OCI-LY1 (cell line): ENCODE results near the gene AKAP13.

Experiments used
- H2AFZ ChIP-seq: fragments of 200-600 bp; sonication (generic), shearing (Covaris generic); 2 replicates; pipeline ENCODE4 v1.6.0; 2014; ENCODE audit warnings: antibody characterized with exemption, mild to moderate bottlenecking, low read length
- H3F3A ChIP-seq: fragments of 200-600 bp; sonication (generic), shearing (Covaris generic); 2 replicates; pipeline ENCODE4 v1.6.0; 2014; ENCODE audit warnings: mild to moderate bottlenecking, antibody characterized with exemption, low read length, moderate library complexity; ENCODE audit not compliant: insufficient read depth
- H3K27ac ChIP-seq: fragments of 200-600 bp; sonication (generic); 2 replicates; pipeline ENCODE4 v1.5.1; 2014; ENCODE audit warnings: low read length, mixed run types, mild to moderate bottlenecking, low read depth; ENCODE audit not compliant: poor library complexity, severe bottlenecking
- H3K27me3 ChIP-seq: fragments of 200-600 bp; sonication (generic); 2 replicates; pipeline ENCODE4 v1.6.0; 2014; ENCODE audit warnings: antibody characterized with exemption, mild to moderate bottlenecking, low read length, moderate library complexity; ENCODE audit not compliant: insufficient read depth
- H3K36me3 ChIP-seq: fragments of 200-600 bp; sonication (generic); 2 replicates; pipeline ENCODE4 v1.6.1; 2014; ENCODE audit warnings: mild to moderate bottlenecking, antibody characterized with exemption, low read length, moderate library complexity, mixed read lengths; ENCODE audit not compliant: insufficient read depth
- H3K4me1 ChIP-seq: fragments of 200-600 bp; sonication (generic); 2 replicates; pipeline ENCODE4 v1.5.1; 2014; ENCODE audit warnings: mild to moderate bottlenecking, low read length, moderate library complexity; ENCODE audit not compliant: insufficient read depth, severe bottlenecking
- H3K4me2 ChIP-seq: fragments of 200-600 bp; sonication (generic), shearing (Covaris generic); 2 replicates; pipeline ENCODE4 v1.6.1; 2014; ENCODE audit warnings: low read length
- H3K4me3 ChIP-seq: fragments of 200-600 bp; sonication (generic); 2 replicates; pipeline ENCODE4 v1.5.1; 2014; ENCODE audit warnings: low read length, low read depth, mild to moderate bottlenecking, mixed read lengths; ENCODE audit not compliant: poor library complexity, severe bottlenecking
- H3K79me2 ChIP-seq: fragments of 200-600 bp; shearing (Covaris generic); 2 replicates; pipeline ENCODE4 v1.6.1; 2016; ENCODE audit warnings: mixed run types, low read length, mixed read lengths; ENCODE audit not compliant: insufficient read depth
- H3K9ac ChIP-seq: fragments of 200-600 bp; sonication (generic), shearing (Covaris generic); 2 replicates; pipeline ENCODE4 v1.6.1; 2014; ENCODE audit warnings: mild to moderate bottlenecking, low read length, mixed read lengths
- H3K9me2 ChIP-seq: fragments of 200-600 bp; sonication (generic), shearing (Covaris generic); 2 replicates; pipeline ENCODE4 v1.6.1; 2014; ENCODE audit warnings: low read depth, mild to moderate bottlenecking, low read length, mixed read lengths
- H3K9me3 ChIP-seq: fragments of 200-600 bp; shearing (Covaris generic); 2 replicates; pipeline ENCODE4 v1.6.1; 2014; ENCODE audit warnings: low read length, mixed read lengths
- H4K20me1 ChIP-seq: fragments of 200-600 bp; sonication (generic), shearing (Covaris generic); 2 replicates; pipeline ENCODE4 v1.6.0; 2016; ENCODE audit warnings: mild to moderate bottlenecking, low read length; ENCODE audit not compliant: insufficient read depth
- EZH2 ChIP-seq: fragments of 200-600 bp; sonication (generic), shearing (Covaris generic); IDR thresholded peaks from 2 replicates; pipeline ENCODE4 v1.8.0; 2017; ENCODE audit warnings: borderline replicate concordance, mixed run types, mild to moderate bottlenecking, antibody characterized with exemption, low read length, moderate library complexity, mixed read lengths
- TF ChIP-seq, protein P1 (sequence below): fragments of 200-600 bp; sonication (generic), shearing (Covaris generic); IDR thresholded peaks from 2 replicates; pipeline ENCODE4 v1.5.1; 2017; ENCODE audit warnings: mild to moderate bottlenecking, antibody characterized with exemption, low read length, moderate library complexity, mixed read lengths

AKAP13 gene

DNA sequence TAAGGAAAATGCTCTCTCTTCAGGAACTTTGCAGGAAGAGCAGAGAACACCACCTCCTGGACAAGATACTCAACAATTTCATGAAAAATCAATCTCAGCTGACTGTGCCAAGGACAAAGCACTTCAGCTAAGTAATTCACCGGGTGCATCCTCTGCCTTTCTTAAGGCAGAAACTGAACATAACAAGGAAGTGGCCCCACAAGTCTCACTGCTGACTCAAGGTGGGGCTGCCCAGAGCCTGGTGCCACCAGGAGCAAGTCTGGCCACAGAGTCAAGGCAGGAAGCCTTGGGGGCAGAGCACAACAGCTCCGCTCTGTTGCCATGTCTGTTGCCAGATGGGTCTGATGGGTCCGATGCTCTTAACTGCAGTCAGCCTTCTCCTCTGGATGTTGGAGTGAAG, 200.5 kb downstream of the AKAP13 start:
- H3K4me3 ChIP-seq = no peak overlapping the region
- H3K9me2 ChIP-seq = no peaks in the 10 kb centered on the region
- H3F3A ChIP-seq = no peaks in the 10 kb centered on the region
- H2AFZ ChIP-seq = no peak overlapping the region
- H3K9me3 ChIP-seq = no peaks in the 10 kb centered on the region
- no peaks in the 10 kb centered on the region for H4K20me1 ChIP-seq
- peaks cover 27% of the 10 kb centered on the region; the same call in 1 of the 2 replicates for H3K36me3 ChIP-seq
- no peak overlapping the region for H3K9ac ChIP-seq
- peak overlapping the region; percentile 95 for H3K27ac ChIP-seq
- peaks cover 66% of the 10 kb centered on the region for H3K4me1 ChIP-seq
- TF ChIP-seq EZH2 = no peak
- TF ChIP-seq, protein P1, sequence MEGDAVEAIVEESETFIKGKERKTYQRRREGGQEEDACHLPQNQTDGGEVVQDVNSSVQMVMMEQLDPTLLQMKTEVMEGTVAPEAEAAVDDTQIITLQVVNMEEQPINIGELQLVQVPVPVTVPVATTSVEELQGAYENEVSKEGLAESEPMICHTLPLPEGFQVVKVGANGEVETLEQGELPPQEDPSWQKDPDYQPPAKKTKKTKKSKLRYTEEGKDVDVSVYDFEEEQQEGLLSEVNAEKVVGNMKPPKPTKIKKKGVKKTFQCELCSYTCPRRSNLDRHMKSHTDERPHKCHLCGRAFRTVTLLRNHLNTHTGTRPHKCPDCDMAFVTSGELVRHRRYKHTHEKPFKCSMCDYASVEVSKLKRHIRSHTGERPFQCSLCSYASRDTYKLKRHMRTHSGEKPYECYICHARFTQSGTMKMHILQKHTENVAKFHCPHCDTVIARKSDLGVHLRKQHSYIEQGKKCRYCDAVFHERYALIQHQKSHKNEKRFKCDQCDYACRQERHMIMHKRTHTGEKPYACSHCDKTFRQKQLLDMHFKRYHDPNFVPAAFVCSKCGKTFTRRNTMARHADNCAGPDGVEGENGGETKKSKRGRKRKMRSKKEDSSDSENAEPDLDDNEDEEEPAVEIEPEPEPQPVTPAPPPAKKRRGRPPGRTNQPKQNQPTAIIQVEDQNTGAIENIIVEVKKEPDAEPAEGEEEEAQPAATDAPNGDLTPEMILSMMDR = no peak
- peak overlapping the region; percentile 84; the same call in 1 of the 2 replicates for H3K4me2 ChIP-seq
- peaks cover 15% of the 10 kb centered on the region for H3K79me2 ChIP-seq
- H3K27me3 ChIP-seq = no peaks in the 10 kb centered on the region

DNA sequence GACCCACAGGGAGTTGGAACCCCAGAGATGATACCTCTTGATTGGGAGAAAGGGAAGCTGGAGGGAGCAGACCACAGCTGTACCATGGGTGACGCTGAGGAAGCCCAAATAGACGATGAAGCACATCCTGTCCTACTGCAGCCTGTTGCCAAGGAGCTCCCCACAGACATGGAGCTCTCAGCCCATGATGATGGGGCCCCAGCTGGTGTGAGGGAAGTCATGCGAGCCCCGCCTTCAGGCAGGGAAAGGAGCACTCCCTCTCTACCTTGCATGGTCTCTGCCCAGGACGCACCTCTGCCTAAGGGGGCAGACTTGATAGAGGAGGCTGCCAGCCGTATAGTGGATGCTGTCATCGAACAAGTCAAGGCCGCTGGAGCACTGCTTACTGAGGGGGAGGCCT, 201.1 kb downstream of the AKAP13 start:
- H2AFZ ChIP-seq = no peak overlapping the region
- peaks cover 15% of the 10 kb centered on the region for H3K79me2 ChIP-seq
- H3K9me3 ChIP-seq = no peaks in the 10 kb centered on the region
- peaks cover 67% of the 10 kb centered on the region for H3K4me1 ChIP-seq
- H3K9me2 ChIP-seq = no peaks in the 10 kb centered on the region
- no peaks in the 10 kb centered on the region for H3F3A ChIP-seq
- peak overlapping the region; percentile 84; the same call in 1 of the 2 replicates for H3K4me2 ChIP-seq
- no peaks in the 10 kb centered on the region for H3K27me3 ChIP-seq
- peaks cover 30% of the 10 kb centered on the region; the same call in 1 of the 2 replicates for H3K36me3 ChIP-seq
- no peak overlapping the region for H3K4me3 ChIP-seq
- peak overlapping the region; percentile 26; the same call in 1 of the 2 replicates for H3K9ac ChIP-seq
- peak overlapping the region; percentile 95 for H3K27ac ChIP-seq
- H4K20me1 ChIP-seq = no peaks in the 10 kb centered on the region
- TF ChIP-seq, protein P1 = 0 out of 2 replicates have a peak, but pooled peaks have one; percentile 4
- no peak for TF ChIP-seq EZH2

DNA sequence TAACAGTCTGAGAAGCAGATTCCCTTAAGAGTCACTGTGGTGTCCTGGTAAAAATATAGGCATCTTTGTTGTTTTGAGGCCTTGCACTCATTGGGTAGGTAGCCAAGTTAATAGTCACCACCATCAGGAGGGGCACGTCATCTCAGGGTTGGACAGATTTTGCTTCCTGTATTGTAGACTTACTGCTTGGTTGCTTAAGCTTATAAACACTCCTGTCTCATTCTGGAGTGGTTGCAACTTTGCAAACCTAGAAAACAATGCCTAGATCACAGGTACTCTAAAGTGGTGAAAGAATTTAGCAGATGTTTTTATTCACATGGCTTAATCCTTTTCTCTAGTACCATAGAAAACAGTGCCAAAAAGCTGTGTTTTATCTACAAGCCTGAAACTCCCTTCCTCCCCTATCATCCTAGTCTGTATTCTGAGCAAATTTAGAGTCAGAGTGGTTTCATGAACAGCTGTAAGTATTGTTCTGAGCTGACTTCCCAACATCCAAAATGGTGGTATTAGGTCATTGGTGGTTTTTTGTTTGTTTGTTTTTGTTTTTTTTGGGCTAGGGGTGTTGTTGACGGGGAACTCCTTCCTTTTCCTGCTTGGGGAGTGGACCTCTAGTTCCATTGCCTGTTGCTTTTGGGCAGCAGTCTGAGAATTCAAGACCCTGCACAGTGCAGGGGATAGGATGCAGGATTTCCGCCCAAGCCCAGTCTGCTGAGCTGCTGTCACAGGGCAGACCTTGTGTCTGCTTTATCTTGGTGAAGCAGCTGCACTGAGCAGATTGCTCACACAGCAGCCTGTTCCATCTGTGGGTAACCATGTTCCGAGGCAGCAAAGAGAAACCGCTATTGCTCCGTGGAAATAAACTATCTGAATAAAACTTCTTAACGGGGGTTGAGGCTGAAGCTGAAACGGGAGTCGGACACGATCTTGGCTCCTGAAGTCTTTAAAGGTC, 202.0 kb downstream of the AKAP13 start:
- Histone ChIP-seq H3K27me3 (no peaks in the 10 kb centered on the region), H3K4me2 (peak overlapping the region; percentile 84), H3K4me3 (peak overlapping the region; percentile 65), H3K9me3 (no peaks in the 10 kb centered on the region), H3K9ac (peak overlapping the region; percentile 76), H3K27ac (peak overlapping the region; percentile 95), H3K79me2 (peaks cover 15% of the 10 kb centered on the region), H3K36me3 (peaks cover 39% of the 10 kb centered on the region), H3F3A (no peaks in the 10 kb centered on the region), H3K9me2 (no peaks in the 10 kb centered on the region), H3K4me1 (peaks cover 67% of the 10 kb centered on the region), H4K20me1 (no peaks in the 10 kb centered on the region), H2AFZ (no peak overlapping the region)
- TF ChIP-seq, protein P1 = no peak
- no peak for TF ChIP-seq EZH2
